ENCODE measurements around the gene PNLIPRP2.

The PNLIPRP2 gene

DNA sequence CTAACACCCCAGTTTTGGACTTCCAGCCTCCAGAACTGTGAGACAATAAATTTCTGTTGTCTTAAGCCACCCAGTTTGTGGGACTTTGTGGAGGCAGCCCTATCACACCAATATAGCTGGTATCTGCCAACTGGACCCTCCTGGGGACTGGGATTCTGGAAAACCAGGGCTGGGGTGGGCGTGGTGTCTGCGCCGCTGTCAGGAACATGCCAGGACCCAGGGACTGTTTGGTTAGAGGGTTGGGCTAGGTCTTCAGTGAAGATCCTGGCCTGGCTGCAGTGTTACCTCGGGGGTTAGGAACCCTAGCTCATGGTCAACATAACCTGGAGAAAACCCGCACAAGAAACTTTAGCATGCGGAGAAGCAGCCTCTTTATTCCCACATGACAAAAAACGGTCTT lies 42.6 kb downstream of the PNLIPRP2 start:
- no peak overlapping the region for H3K4me3 ChIP-seq (ENCODE audit: low read depth, low read length)
- TF ChIP-seq CTCF (IDR thresholded peaks at IDR 0.05; ENCODE audit: control insufficient read depth, extremely low read depth, insufficient read depth) = no peak
- DNase-seq (ENCODE audit: low read depth) = no peak

DNA sequence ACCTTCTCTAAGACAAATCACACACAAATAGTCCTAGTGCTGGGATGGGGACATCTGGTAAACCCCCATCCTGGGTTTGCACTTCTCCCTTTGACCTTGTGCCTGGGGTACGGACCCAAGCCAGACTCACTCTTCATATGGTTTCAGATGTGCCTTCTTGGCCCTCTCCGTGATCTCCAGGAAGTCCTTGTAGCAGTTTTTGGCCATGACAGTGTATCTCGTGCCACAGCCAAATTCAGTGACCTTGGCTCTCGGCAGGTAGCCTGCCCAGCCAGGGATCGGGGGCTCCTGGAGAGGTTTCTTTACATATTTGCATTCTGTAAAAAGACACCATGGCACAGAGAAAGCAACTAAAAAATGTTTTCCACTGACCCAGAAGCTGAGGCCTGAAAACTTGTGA lies 43.9 kb downstream of the PNLIPRP2 start:
- TF ChIP-seq CTCF (IDR thresholded peaks at IDR 0.05; ENCODE audit: control insufficient read depth, extremely low read depth, insufficient read depth) = no peak
- H3K4me3 ChIP-seq (ENCODE audit: low read depth, low read length) = no peak overlapping the region
- no peak for DNase-seq (ENCODE audit: low read depth)

DNA sequence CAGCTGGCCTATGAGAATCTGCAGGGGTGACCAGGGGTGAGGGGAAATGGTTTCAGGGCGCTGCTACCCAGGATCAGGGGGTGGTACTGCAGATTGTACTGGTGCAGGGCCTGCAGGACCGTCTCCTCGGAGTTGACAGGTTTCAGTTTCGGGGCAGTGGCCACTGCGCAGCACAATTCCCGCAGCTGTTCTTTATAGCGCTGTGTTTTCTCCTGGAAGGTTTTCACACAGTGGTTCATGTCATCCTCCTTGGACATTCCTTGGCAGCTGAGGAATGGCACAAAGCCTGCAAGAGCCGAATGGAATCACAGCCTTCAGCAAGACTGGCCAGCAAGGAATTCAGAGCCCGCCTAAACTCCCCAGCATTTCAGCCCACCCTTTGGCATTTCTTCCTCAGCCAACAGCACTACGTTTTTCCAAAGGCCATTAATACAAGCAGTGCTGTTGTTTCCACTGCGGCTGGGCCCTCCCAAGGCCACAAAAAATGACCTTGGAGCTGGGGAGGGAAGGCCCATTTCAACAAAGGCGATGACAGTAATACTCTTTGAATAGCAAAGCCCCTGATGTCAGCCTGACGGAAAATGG lies 44.9 kb downstream of the PNLIPRP2 start:
- TF ChIP-seq CTCF (IDR thresholded peaks at IDR 0.05; ENCODE audit: control insufficient read depth, extremely low read depth, insufficient read depth) = no peak
- DNase-seq (ENCODE audit: low read depth) = no peak
- no peak overlapping the region for H3K4me3 ChIP-seq (ENCODE audit: low read depth, low read length)

GRCh38 chr10:116667484-116667883 lies 46.7 kb downstream of the PNLIPRP2 start:
- no peak overlapping the region for H3K4me3 ChIP-seq (ENCODE audit: low read depth, low read length)
- no peak for TF ChIP-seq CTCF (IDR thresholded peaks at IDR 0.05; ENCODE audit: control insufficient read depth, extremely low read depth, insufficient read depth)
- no peak for DNase-seq (ENCODE audit: low read depth)

- no peak for TF ChIP-seq CTCF (IDR thresholded peaks at IDR 0.05; ENCODE audit: control insufficient read depth, extremely low read depth, insufficient read depth)
- H3K4me3 ChIP-seq (ENCODE audit: low read depth, low read length) = no peak overlapping the region
- DNase-seq (ENCODE audit: low read depth) = no peak
These were observed 47.3 kb downstream of the PNLIPRP2 start for GRCh38 chr10:116668018-116668417.

DNA sequence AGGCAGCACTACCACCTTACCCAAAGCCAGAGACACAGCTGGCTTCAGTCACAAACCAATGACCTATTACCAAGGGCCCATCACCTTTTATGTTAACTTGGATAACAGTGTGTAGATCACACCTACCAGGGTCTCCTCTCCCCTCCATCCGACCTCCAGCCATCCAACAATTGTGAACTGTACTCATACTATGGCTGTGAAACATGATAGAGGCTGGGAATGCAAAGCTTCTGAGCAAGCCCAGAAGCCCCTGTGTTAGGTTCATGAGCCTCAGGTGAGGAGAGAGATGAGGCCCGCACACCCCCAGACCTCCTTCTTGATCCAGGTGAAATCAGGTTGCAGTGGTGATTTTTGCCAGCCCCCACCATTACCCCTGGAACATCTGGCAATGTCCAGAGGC lies 47.7 kb downstream of the PNLIPRP2 start:
- no peak for DNase-seq (ENCODE audit: low read depth)
- no peak overlapping the region for H3K4me3 ChIP-seq (ENCODE audit: low read depth, low read length)
- no peak for TF ChIP-seq CTCF (IDR thresholded peaks at IDR 0.05; ENCODE audit: control insufficient read depth, extremely low read depth, insufficient read depth)

DNA sequence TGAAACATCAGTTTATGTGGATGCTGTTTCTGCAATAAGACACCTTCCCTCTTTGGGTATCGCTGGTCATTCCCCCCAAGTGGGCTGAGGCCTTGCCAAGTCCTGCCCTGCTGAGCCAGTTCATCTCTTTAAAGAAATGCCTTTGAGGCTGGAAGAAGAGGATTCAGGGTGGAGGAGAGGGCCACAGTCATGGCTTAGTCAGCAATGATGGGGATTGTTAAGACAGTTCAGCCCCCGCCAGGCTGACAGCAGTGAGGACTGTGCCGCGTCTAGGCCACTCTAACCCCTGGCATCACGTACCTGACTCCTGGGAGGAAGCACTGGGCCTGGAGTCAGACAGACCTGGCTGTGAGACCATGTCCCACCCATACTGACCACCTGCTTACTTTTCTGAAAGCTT lies 48.3 kb downstream of the PNLIPRP2 start:
- H3K4me3 ChIP-seq (ENCODE audit: low read depth, low read length) = no peak overlapping the region
- DNase-seq (ENCODE audit: low read depth) = no peak
- no peak for TF ChIP-seq CTCF (IDR thresholded peaks at IDR 0.05; ENCODE audit: control insufficient read depth, extremely low read depth, insufficient read depth)

All from LNCaP clone FGC (cell line).